ENCODE results near the gene ZNF474. TPM values are rescaled to one million over a fixed set of nuclear protein-coding genes. Genes with fewer than 3 reads are reported as not detected.

ZNF474 gene
- total RNA-seq, 1 donor from 2014 or later = 0.23 TPM

Other genes starting within 250 kb of the ZNF474 start
- gene SRFBP1, start 167.6 kb upstream of the ZNF474 start, total RNA-seq = 11.4 and 16.3 TPM in 2 replicates
- gene LOX, start 51.3 kb upstream of the ZNF474 start, total RNA-seq = 31.0 and 164 TPM in 2 replicates
- 18.4 and 44.8 TPM in 2 replicates for gene SNCAIP, start 182.7 kb downstream of the ZNF474 start, total RNA-seq

Data from glomerular endothelial cell (primary cell).